Tibial nerve (tissue), 4 donors: ENCODE measurements around the gene WWTR1.

Experiments used
- CTCF ChIP-seq, 5 experiments: fragments of 200-600 bp in 3 of 5; fragments of 450-650 bp in 2 of 5; sonication (generic) in 3 of 5; IDR thresholded peaks; one replicate each; pipeline ENCODE4 v1.5.1; 2016 to 2019; ENCODE audit warnings: antibody characterized with exemption in 5 of 5, mild to moderate bottlenecking in 3 of 5, moderate library complexity in 2 of 5
- EP300 ChIP-seq, 2 donors: sonication (generic); formaldehyde crosslinking; IDR thresholded peaks; one replicate each; pipeline ENCODE4 v1.6.1; 2017; ENCODE audit warnings: antibody characterized with exemption in 2 of 2, mild to moderate bottlenecking in 1 of 2
- POLR2A ChIP-seq, 2 donors: fragments of 450-650 bp; IDR thresholded peaks; one replicate each; pipeline ENCODE4 v1.6.1; 2017; ENCODE audit warnings: antibody characterized with exemption in 2 of 2, mild to moderate bottlenecking in 2 of 2, moderate library complexity in 2 of 2

- TF ChIP-seq CTCF (IDR thresholded peaks at IDR 0.05) (no peak), EP300 (IDR thresholded peaks at IDR 0.05) (no peak), POLR2A (IDR thresholded peaks at IDR 0.05) (no peak)
These were observed 162.9 kb downstream of the WWTR1 start for GRCh38 chr3:149494759-149495580.
